ENCODE data around the gene RABAC1. TPM values are rescaled to one million over a fixed set of nuclear protein-coding genes. Genes with fewer than 3 reads are reported as not detected.

Gene RABAC1
- total and polyA plus RNA-seq, 2 of the 13 experiments (the other 11 are each of a cell fraction or from before 2014, with no cell fraction given) = 37.4 to 74.0 TPM

- no peak for ATAC-seq
- Histone ChIP-seq H3K4me1 (ENCODE audit: insufficient read depth, low read length) (no peaks in the 10 kb centered on the region), H2AFZ (ENCODE audit: low read length) (no peak overlapping the region), H3K4me3 (replicated peaks in 1 of 3; ENCODE audit: insufficient read depth in 1 of 3, low read depth in 2 of 3, low read length in 3 of 3) (no peak overlapping the region), H3K9me3 (ENCODE audit: low read length) (no peaks in the 10 kb centered on the region), H4K20me1 (ENCODE audit: insufficient read depth, low read length) (peaks cover 6% of the 10 kb centered on the region; the same call in 1 of the 2 replicates), H3K9ac (ENCODE audit: insufficient read depth, low read depth, low read length) (no peak overlapping the region), H3K36me3 (replicated peaks in 1 of 2; ENCODE audit: control insufficient read depth in 1 of 2, insufficient read depth in 2 of 2, low read length in 2 of 2) (no peaks in the 10 kb centered on the region), H3K79me2 (ENCODE audit: insufficient read depth, low read length) (no peaks in the 10 kb centered on the region), H3K27me3 (ENCODE audit: control insufficient read depth in 1 of 2, insufficient read depth in 2 of 2, low read length in 2 of 2) (peaks cover 14 to 72% of the 10 kb centered on the region in 2 experiments; a peak in 4 of 5 replicates), H3K4me2 (ENCODE audit: low read depth, low read length) (no peak overlapping the region), H3K27ac (ENCODE audit: extremely low read length, insufficient read depth, low read length) (no peak overlapping the region)
- no peak for TF ChIP-seq CSRNP2 (CRISPR knock-in tag; conservative IDR thresholded peaks at IDR 0.05; ENCODE audit: low read depth)
- no peak for TF ChIP-seq CSRNP1 (CRISPR knock-in tag; IDR thresholded peaks at IDR 0.05)
- no peak for TF ChIP-seq KIAA2018 (CRISPR knock-in tag; IDR thresholded peaks at IDR 0.05; ENCODE audit: borderline replicate concordance)
- 32% methylated on average over 11 of the region's 26 CpGs for WGBS (ENCODE audit: low lambda C conversion rate)
- DNase-seq (ENCODE audit: low spot score) = no peak
- BruUV-seq (replicated peaks) = no TSS peak
- in situ Hi-C loops (cut with HindIII; ENCODE audit: extremely low pct_ligation_motif_present, low pct_unique_long_range_greater_than_20kb) (loop anchor here (10.0 kb wide), 1 partner anchor 51 kb away; the partner anchor contains the start of gene ARHGEF1), intact Hi-C loops (cut with micrococcal nuclease; ENCODE audit: unreplicated experiment) (loop anchor here (2.0 kb wide), 1 partner anchor 63 kb away; no protein-coding TSS in a partner anchor)
- POLR2A ChIA-PET = no interaction called here
- no peak for FAIRE-seq
- CTCF ChIA-PET (ENCODE audit: low intra/inter-chr PET ratio, low total read pairs) = interaction anchor here (2.4 kb wide), 1 partner anchor 63 kb away, joined by 13 read pairs; no protein-coding TSS in a partner anchor
Observed at GRCh38 chr19:41935760-41936415, 23.2 kb downstream of the RABAC1 start.

Measured in HepG2 (cell line).